ENCODE measurements around the gene NCKAP5.

DNA sequence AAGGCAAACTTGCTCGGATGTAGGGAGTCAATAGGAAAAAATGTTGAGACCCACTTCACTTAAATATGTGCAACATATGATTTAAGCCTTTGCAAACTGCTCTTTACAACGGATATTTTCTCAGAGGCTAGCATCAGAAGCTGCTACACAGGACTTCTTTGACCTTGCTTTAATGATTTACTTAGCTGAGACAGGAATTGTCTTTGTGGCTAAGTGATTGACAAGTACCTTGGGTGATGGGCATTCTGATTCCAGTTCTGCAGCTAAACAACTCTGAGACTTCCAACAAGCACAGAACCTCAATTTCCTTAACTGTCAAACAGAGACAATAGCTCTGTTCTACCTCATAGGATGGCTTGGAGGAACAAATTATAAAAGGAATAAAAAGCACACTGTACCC is 150.2 kb downstream of the NCKAP5 start:
- no peak for TF ChIP-seq CTCF (IDR thresholded peaks at IDR 0.05 in 8 of 11, conservative IDR thresholded peaks at IDR 0.05 in 3 of 11)
- TF ChIP-seq POLR2AphosphoS5 (IDR thresholded peaks at IDR 0.05) = no peak
- TF ChIP-seq POLR2A (IDR thresholded peaks at IDR 0.05) = no peak

Data from spleen (tissue), 7 donors.